Sigmoid colon (tissue), 7 donors: ENCODE measurements around the gene KCNMB3. TPM values are rescaled to one million over a fixed set of nuclear protein-coding genes. Genes with fewer than 3 reads are reported as not detected.
A peak's percentile ranks its signal among the peaks of the same experiment; 100 is the strongest.

Experiments
- DNase-seq: peaks from one replicate; pipeline ENCODE4 v3.0.0-alpha.2; 2019
- H3K27ac ChIP-seq, 4 donors: fragments of 200-600 bp; sonication (generic); one replicate each; pipeline ENCODE4 v1.5.1; 2016 to 2019; ENCODE audit warnings: mild to moderate bottlenecking in 1 of 4
- H3K27me3 ChIP-seq, 3 donors: fragments of 200-600 bp; sonication (generic); one replicate each; pipeline ENCODE4 v1.5.1; 2019; ENCODE audit warnings: mild to moderate bottlenecking in 1 of 3
- H3K36me3 ChIP-seq, 4 donors: fragments of 200-600 bp; sonication (generic); one replicate each; pipeline ENCODE4 v1.5.1; 2016 to 2019
- H3K4me1 ChIP-seq, 4 donors: fragments of 200-600 bp; sonication (generic); one replicate each; pipeline ENCODE4 v1.5.1; 2017 to 2019
- H3K4me3 ChIP-seq, 4 donors: fragments of 200-600 bp; sonication (generic); one replicate each; pipeline ENCODE4 v1.5.1; 2017 to 2019; ENCODE audit warnings: mild to moderate bottlenecking in 2 of 4, moderate library complexity in 1 of 4
- H3K9me3 ChIP-seq, 4 donors: fragments of 200-600 bp in 3 of 4; sonication (generic) in 3 of 4; one replicate each; pipeline versions ENCODE4 v1.5.1 to v1.6.1; 2013 to 2019
- CTCF ChIP-seq, 4 experiments: fragments of 450-650 bp in 3 of 4; fragments of 200-600 bp in 1 of 4; IDR thresholded peaks; one replicate each; pipeline ENCODE4 v1.5.1; 2016 to 2019; ENCODE audit warnings: antibody characterized with exemption in 4 of 4, mild to moderate bottlenecking in 3 of 4, moderate library complexity in 2 of 4
- EP300 ChIP-seq, 4 donors: sonication (generic); formaldehyde crosslinking; IDR thresholded peaks; one replicate each; pipeline ENCODE4 v1.6.1; 2017; ENCODE audit warnings: antibody characterized with exemption in 4 of 4
- POLR2A ChIP-seq, 2 donors: fragments of 450-650 bp; IDR thresholded peaks; one replicate each; pipeline ENCODE4 v1.6.1; 2016; ENCODE audit warnings: antibody characterized with exemption in 2 of 2, mild to moderate bottlenecking in 2 of 2, moderate library complexity in 2 of 2
- POLR2AphosphoS5 ChIP-seq, 4 donors: sonication (generic); formaldehyde crosslinking; IDR thresholded peaks; one replicate each; pipeline ENCODE4 v1.6.1; 2017; ENCODE audit warnings: antibody characterized with exemption in 4 of 4
- WGBS, 2 donors: extraction: QIAGEN DNeasy Blood & Tissue Kit; methylation state at CpG; one replicate each; pipeline ENCODE4 v1.1.7; 2013; 5-methylcytosine and 5-hydroxymethylcytosine counted together
- intact Hi-C: fragments of 100-400 bp; cut with DNase I; formaldehyde crosslinking; loops from one replicate; pipeline ENCODE4 v1.15.1; 2023
- polyA plus RNA-seq, 3 donors: library from polyadenylated mRNA; stranded (reverse); fragments of 200-250 nt; gene quantifications; one replicate each; pipeline ENCODE4 v1.2.3, GENCODE V29; 2013
- total RNA-seq, 4 donors: library from RNA; depleted of rRNA; stranded (reverse); fragments of >200 nt; gene quantifications; one replicate each; pipeline ENCODE4 v1.1.0, GENCODE V29; 2016
- donor health status: healthy with polysubstance abuse.
- donor health status: Bipolar disorder and iron deficiency.
- donor health status: healthy.

KCNMB3 gene
- total and polyA plus RNA-seq, 7 donors: 0.60 to 7.2 (median 2.7) TPM

DNA sequence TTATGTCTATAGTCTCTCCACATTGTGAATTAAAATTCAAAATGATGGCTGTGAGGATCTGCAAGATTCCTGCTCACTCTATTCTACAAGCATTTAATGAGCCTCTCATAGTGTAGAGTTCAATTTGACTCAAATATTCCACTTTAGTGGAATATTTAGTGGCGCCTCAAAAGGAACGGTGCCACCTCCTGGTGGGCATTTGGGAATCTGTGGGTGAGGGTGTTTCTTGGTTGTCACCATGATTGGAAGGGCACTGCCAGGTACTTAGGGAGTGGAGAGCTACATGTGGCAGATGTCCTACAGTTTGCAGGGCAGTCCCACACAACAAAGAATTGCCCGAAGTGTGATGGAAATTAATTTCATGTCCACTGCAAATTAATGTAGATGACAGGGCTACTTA lies 21.5 kb upstream of the KCNMB3 start:
- intact Hi-C loops: no loop called here
- Histone ChIP-seq H3K27me3 (no peaks in the 10 kb centered on the region), H3K27ac (no peak overlapping the region), H3K9me3 (no peaks in the 10 kb centered on the region), H3K4me1 (no peaks in the 10 kb centered on the region), H3K4me3 (no peak overlapping the region), H3K36me3 (no peaks in the 10 kb centered on the region)
- no peak for DNase-seq
- TF ChIP-seq POLR2A (IDR thresholded peaks at IDR 0.05): no peak
- TF ChIP-seq CTCF (IDR thresholded peaks at IDR 0.05): peak in 1 of 4 experiments; percentile 13
- TF ChIP-seq POLR2AphosphoS5 (IDR thresholded peaks at IDR 0.05): no peak
- TF ChIP-seq EP300 (IDR thresholded peaks at IDR 0.05): no peak
- WGBS, 2 donors: 91 to 94% methylated on average over 3 of the region's 3 CpGs

- H3K4me1 ChIP-seq: no peaks in the 10 kb centered on the region
- H3K27ac ChIP-seq: no peak overlapping the region
- no peaks in the 10 kb centered on the region for H3K36me3 ChIP-seq
- intact Hi-C loops: no loop called here
- TF ChIP-seq POLR2AphosphoS5 (IDR thresholded peaks at IDR 0.05): no peak
- no peak for TF ChIP-seq CTCF (IDR thresholded peaks at IDR 0.05)
- no peak for TF ChIP-seq EP300 (IDR thresholded peaks at IDR 0.05)
- no peak for TF ChIP-seq POLR2A (IDR thresholded peaks at IDR 0.05)
- H3K27me3 ChIP-seq: no peaks in the 10 kb centered on the region
- no peaks in the 10 kb centered on the region for H3K9me3 ChIP-seq
- H3K4me3 ChIP-seq: no peak overlapping the region
- no peak for DNase-seq
- 80% methylated on average over 4 of the region's 4 CpGs for WGBS, 2 donors
Observed at GRCh38 chr3:179269152-179269707, 18.3 kb upstream of the KCNMB3 start.

DNA sequence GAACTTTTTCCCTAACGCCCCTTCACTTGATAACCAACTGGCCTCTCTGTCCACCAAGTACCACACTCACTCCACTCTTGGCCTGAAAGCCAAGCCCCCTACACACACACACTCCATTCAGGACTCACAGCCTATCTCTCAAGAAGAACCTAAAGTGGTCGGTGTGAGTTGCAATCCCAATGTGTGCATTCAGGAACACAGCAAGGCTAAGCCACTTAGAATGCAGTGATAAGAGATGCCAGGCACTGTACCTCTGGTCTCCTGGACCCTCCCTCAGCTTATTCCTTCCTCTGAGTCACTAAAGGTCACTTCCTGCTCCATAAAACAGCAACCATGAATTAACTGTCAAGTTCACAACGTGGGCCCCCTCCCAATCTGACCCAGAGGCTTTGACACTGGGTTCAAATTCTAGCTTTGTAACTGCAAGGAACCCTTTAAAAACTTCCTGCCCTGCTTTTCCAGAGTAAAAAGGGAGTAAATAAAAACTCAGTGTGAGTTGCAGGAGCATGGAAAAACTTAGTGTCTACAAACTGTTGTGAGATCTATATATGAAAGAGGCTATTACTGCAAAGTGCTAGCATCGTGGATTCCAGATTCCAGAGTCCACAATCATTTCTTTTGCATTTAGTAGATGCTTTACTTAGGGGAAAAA lies 17.6 kb upstream of the KCNMB3 start:
- Histone ChIP-seq H3K4me3 (no peak overlapping the region), H3K36me3 (no peaks in the 10 kb centered on the region), H3K27ac (peak overlapping the region in 1 of 4 donors; percentile 14), H3K27me3 (no peaks in the 10 kb centered on the region), H3K4me1 (no peaks in the 10 kb centered on the region), H3K9me3 (no peaks in the 10 kb centered on the region)
- 43 to 45% methylated on average over 4 of the region's 4 CpGs for WGBS, 2 donors
- TF ChIP-seq EP300 (IDR thresholded peaks at IDR 0.05): no peak
- no peak for TF ChIP-seq POLR2AphosphoS5 (IDR thresholded peaks at IDR 0.05)
- TF ChIP-seq CTCF (IDR thresholded peaks at IDR 0.05): no peak
- TF ChIP-seq POLR2A (IDR thresholded peaks at IDR 0.05): no peak
- DNase-seq: no peak
- intact Hi-C loops: no loop called here

- no peaks in the 10 kb centered on the region for H3K36me3 ChIP-seq
- no peak for TF ChIP-seq POLR2A (IDR thresholded peaks at IDR 0.05)
- no peak for TF ChIP-seq EP300 (IDR thresholded peaks at IDR 0.05)
- TF ChIP-seq CTCF (IDR thresholded peaks at IDR 0.05): no peak
- TF ChIP-seq POLR2AphosphoS5 (IDR thresholded peaks at IDR 0.05): no peak
- no peak for DNase-seq
- peaks cover 0 to 2% (median under 1%) of the 10 kb centered on the region in 4 donors for H3K4me1 ChIP-seq
- H3K9me3 ChIP-seq: no peaks in the 10 kb centered on the region
- H3K27me3 ChIP-seq: no peaks in the 10 kb centered on the region
- WGBS, 2 donors: 71 to 88% methylated on average over 21 of the region's 21 CpGs
- H3K27ac ChIP-seq: no peak overlapping the region
- no peak overlapping the region for H3K4me3 ChIP-seq
- intact Hi-C loops: no loop called here
Observed at GRCh38 chr3:179266701-179267211, 15.8 kb upstream of the KCNMB3 start.
